ENCODE measurements around the gene CACNA1B.

Gene CACNA1B

GRCh38 chr9:137920753-137921152 is 43.2 kb downstream of the CACNA1B start:
- no peak for DNase-seq (ENCODE audit: low read depth)

GRCh38 chr9:137924169-137924568 is 46.6 kb downstream of the CACNA1B start:
- no peak for DNase-seq (ENCODE audit: low read depth)

DNA sequence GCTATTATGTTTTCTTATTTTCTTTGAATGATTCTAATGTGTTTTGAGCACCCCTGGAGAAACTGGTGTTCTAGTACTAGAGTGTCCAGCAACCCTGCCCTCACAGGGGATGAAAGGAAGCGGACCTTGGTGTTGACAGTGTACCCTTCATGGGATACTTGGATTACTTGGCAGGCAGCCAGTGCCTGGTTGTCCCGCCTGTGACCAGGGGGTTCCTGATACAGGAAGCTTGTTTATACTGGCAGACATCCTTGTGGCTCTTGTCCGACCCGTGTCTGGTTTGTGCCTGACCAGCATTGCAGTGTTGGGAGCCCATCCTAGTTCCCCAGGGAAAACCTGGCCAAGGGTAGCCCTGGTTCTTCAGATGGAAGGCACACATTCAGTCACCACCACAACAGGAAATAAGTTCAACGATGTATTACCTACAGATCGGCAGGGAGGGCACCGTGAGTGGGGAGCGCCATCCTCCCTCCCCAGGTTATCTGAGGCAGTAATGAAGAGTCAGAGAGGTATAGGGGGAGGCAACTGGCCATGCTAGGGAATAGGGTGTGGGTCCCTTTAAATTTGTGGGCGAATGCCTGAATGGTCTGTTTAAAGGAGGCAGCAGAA is 47.3 kb downstream of the CACNA1B start:
- DNase-seq (ENCODE audit: low read depth) = no peak

DNA sequence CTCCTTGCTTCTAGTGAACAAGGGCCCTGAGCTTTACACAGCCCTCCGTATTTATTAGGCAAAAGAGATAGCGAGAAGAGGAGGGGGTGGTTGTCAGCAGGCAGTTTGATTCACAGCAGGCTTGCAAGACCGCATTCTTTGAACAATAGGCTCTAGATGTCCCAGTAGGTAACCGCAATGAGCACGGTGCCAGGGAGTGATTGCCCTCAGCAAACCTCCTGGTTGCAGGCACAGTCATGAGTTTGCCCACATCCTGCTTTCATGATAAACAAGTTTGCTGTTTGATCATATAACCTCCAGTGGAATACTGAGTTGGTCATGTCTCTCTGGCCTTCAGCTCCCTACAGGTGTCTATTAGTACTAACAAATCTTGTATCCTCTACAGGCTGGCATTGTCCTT is 66.1 kb downstream of the CACNA1B start:
- DNase-seq (ENCODE audit: low read depth) = no peak

GRCh38 chr9:137945581-137945980 is 68.0 kb downstream of the CACNA1B start:
- no peak for DNase-seq (ENCODE audit: low read depth)

DNA sequence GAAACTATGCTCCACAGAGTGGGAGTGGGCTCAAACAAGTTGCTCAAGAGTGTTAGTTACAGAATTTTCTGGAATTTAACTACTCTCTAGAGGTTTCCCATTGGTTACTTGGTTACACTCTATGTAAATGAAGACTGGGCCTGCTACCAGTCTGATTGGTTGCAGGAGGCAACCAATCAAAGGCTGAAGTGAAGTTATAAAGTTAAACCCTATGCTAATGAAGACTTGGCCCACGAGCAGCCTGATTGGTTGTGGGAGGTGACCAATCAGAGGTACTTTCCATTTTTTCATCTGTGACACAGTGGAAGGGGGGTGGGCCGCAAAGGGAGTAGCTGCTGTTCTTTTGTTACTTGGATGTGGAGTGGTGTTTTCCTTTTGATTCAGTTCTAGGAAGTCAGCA is 69.4 kb downstream of the CACNA1B start:
- no peak for DNase-seq (ENCODE audit: low read depth)

DNA sequence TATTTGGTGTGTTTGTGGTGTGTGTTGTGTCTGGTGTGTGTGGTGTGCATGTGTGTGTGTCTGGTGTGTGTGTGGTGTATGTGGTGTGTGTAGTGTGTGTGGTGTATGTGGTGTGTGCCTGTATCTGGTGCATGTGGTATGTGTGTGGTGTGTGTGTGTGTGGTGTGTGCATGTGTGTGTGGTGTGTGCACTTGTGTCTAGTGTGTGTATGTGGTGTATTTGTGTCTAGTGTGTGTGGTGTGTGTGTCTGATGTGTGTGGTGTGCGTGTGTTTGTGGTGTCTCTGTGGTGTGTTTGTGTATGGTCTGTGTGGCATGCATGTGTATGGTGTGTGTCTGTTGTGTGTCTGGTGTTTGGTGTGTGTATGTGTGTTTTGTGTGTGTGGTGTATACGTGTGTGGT is 71.1 kb downstream of the CACNA1B start:
- DNase-seq (ENCODE audit: low read depth) = no peak

DNA sequence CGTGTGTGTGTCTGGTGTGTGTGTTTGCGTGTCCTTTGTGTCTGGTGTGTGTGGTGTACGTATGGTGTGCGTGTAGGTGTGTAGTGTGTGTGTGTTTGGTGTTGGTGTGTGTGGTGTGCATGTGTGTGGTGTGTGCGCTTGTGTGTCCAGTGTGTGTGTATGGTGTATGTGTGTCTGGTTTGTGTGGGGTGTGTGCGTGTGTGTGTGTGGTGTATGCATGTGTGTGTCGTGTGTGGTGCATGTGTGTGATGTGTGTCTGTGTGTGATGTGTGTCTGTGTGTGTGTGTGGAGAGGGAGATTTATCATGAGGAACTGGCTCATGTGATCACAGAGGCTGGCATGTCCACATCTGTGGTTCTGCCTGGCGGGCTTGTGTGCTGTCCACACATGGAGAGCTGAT is 71.7 kb downstream of the CACNA1B start:
- no peak for DNase-seq (ENCODE audit: low read depth)

- DNase-seq (ENCODE audit: low read depth) = no peak
Observed at GRCh38 chr9:137951107-137951506, 73.5 kb downstream of the CACNA1B start.

DNA sequence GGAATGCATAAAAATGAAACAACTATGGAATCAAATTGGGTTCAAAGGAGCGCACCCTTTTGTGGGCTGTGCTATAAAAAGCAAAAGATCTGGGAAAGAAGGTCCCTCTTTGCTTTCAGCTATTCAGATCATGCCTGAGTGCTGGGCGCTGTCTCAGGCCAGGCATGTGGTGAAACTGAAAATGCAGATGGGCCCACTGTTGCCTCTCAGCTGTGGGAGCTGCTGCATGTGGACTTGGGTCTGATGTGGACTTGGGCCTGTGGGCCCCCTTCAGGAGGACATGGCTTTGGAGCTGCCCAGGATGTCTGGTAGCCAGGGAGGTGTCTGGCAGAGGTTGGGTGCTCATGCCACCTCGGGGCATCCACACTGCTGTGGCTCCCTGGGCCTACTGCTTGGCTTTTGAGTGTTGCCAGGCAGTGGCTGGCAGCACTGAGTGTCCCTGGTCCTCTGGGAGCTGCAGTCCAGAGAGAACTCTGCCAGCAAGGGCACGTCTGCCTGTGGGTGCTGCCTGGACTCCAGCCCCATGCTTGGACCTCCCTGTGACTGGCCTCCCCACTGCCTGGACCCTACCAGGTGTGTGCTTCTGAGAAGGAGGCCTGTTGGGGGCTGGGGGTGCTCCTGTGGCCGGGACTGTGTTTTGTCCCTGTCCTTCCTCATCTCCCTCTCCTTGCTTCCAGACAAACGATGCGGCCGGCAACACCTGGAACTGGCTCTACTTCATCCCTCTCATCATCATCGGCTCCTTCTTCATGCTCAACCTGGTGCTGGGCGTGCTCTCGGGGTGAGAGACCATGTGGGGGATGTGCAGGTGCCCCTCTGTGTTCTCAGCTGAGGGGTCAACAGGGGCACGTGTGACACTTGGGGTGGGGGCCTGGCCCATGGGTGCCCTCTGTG is 74.3 kb downstream of the CACNA1B start:
- DNase-seq (ENCODE audit: low read depth) = no peak

DNA sequence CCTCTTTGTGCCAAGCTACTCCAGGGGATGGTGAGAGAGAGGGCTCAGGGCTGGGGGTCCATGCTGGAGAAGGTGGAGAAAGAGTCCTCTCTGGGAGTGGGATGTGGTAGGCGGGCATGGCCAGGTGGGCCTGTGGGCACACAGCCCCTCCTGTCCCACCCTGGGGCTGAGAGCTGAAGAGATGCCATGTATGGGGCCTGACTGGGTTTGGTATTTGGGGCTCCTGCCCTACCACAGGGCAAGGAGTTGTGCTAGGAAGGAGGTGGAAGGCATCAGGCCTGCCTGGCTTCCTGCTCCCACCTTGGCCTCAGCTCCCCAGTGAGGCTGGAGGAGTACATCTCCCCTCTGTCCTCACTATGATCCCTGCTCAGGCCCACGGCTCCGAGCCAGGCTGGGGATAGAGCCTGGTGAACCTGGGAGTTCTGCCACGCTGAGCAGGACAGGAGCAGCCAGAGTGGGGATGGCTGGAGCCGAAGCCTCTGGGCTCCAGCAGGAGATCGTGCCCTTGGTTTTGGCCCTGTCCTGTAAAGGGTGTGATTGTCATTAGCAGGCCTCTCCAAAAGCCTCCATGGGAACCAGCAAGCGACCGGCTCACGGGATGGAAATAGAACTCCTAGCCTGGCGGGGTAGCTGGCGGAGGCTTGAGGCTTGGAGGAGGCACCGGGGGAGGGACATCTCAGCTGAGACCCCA is 75.5 kb downstream of the CACNA1B start:
- no peak for DNase-seq (ENCODE audit: low read depth)

GRCh38 chr9:137953683-137954438 is 76.3 kb downstream of the CACNA1B start:
- no peak for DNase-seq (ENCODE audit: low read depth)

DNA sequence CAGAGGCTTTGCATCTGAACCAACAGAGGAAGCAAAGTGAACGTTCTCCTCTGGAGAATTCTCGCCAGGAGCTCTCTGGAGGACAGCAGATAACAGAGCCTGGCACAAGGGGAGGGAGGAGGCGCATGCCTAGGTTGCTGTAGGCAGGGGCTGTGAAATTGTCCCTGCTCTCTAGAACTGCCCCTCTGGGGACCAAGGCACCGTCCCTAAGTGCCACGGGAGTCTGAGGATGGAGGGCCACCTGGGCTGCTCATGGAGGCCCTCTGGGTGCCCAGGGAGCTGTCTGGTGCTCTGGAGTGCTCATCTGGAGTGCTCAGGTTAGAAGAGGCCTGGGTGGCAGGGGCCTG is 77.6 kb downstream of the CACNA1B start:
- no peak for DNase-seq (ENCODE audit: low read depth)

DNA sequence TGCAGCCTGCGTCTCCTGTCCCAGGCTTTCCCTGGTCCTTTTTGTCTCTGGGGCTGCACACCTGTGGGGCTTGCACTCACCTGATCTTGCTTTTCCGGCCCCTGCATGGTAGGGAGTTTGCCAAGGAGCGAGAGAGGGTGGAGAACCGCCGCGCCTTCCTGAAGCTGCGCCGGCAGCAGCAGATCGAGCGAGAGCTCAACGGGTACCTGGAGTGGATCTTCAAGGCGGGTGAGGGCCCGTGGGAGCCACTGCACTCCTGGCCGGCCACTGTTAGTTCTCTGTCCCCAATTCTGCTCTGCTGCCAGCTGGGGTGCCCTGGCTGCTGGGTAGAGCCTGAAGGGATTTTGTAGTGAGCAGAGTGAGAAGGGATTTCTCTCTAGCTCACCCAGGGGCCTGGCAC is 78.0 kb downstream of the CACNA1B start:
- no peak for DNase-seq (ENCODE audit: low read depth)

- no peak for DNase-seq (ENCODE audit: low read depth)
Observed at GRCh38 chr9:137956039-137956438, 78.5 kb downstream of the CACNA1B start.

DNA sequence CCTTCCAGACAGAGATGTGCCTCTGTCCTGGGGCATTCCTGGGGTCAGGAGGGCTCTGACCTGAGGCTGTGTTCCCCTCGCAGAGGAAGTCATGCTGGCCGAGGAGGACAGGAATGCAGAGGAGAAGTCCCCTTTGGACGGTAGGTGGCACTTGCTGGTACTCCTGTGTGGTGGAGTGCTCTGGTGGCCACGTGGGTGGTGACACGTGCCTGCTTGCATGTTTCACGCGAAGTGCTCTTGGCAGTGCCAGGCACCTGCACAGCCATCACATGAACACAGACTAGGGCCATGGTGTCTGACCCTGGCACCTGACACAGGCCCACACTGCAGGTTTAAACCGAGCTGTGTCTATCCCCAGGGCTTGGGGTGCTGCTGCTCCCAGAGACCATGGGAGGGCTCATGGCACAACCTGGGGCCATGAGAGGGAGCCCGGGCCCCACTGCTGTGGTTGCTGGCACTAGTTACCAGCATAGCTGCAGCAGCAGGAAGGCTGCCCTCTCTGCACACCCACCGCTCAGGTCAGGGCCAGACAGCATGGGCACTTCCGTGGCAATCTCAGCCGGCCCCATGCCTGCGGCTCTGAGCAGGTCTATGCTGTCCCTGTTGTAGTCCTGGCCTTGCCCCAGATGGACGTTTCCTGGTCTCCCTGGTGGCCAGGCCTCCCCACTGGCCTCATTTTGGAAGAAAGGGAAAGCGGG is 79.3 kb downstream of the CACNA1B start:
- DNase-seq (ENCODE audit: low read depth) = no peak

- no peak for DNase-seq (ENCODE audit: low read depth)
Observed at GRCh38 chr9:137959641-137960411, 82.2 kb downstream of the CACNA1B start.

- no peak for DNase-seq (ENCODE audit: low read depth)
Observed at GRCh38 chr9:137960496-137960895, 82.9 kb downstream of the CACNA1B start.

- no peak for DNase-seq (ENCODE audit: low read depth)
Observed at GRCh38 chr9:137963525-137963924, 85.9 kb downstream of the CACNA1B start.

- no peak for DNase-seq (ENCODE audit: low read depth)
Observed at GRCh38 chr9:137965177-137965795, 87.7 kb downstream of the CACNA1B start.

Data from stimulated activated CD8-positive, alpha-beta memory T cell treated with anti-CD3 and anti-CD28 coated beads, Interleukin-15, amount 100 ng/mL, for 1 hour (primary cell).